22Rv1 (cell line): ENCODE data around the gene BANP.
"Not testable (repeated sequence)": the region's sequence is repeated elsewhere in the genome, so short reads cannot be mapped to it uniquely, and the experiment has no call there.

Source experiments
- ZFX ChIP-seq: fragments of 450-650 bp; IDR thresholded peaks from 2 replicates; pipeline ENCODE4 v1.6.1; 2017; ENCODE audit warnings: antibody characterized with exemption, borderline replicate concordance
- TF ChIP-seq, protein P1 (sequence below): fragments of 450-650 bp; IDR thresholded peaks from 2 replicates; pipeline ENCODE4 v1.5.1; 2017; ENCODE audit warnings: mild to moderate bottlenecking

DNA sequence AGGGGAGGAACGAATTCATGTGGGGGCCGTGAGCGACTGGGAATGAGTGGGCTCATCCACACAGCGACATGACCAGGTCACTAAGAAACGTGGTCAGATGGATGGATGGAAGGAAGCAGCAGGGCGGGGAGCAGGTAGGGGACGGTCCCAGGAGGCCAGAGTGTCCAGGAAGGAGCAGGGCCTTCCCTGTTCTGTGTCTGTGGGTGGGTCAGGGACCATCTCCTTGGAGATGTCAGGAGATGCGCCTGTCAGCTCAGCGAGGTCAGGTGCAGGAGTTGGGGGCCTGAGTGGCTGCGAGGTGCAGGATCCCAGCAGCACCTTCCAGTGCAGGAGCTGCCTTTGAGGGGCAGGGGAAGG lies 85.4 kb downstream of the BANP start:
- TF ChIP-seq, protein P1, sequence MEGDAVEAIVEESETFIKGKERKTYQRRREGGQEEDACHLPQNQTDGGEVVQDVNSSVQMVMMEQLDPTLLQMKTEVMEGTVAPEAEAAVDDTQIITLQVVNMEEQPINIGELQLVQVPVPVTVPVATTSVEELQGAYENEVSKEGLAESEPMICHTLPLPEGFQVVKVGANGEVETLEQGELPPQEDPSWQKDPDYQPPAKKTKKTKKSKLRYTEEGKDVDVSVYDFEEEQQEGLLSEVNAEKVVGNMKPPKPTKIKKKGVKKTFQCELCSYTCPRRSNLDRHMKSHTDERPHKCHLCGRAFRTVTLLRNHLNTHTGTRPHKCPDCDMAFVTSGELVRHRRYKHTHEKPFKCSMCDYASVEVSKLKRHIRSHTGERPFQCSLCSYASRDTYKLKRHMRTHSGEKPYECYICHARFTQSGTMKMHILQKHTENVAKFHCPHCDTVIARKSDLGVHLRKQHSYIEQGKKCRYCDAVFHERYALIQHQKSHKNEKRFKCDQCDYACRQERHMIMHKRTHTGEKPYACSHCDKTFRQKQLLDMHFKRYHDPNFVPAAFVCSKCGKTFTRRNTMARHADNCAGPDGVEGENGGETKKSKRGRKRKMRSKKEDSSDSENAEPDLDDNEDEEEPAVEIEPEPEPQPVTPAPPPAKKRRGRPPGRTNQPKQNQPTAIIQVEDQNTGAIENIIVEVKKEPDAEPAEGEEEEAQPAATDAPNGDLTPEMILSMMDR = not testable (repeated sequence)
- TF ChIP-seq ZFX = not testable (repeated sequence)
